ENCODE data around the gene RNF208. TPM values are rescaled to one million over a fixed set of nuclear protein-coding genes. Genes with fewer than 3 reads are reported as not detected.

Gene RNF208
- total and polyA plus RNA-seq, 2 experiments from 2014 or later, result 1.4 to 5.6 TPM

DNA sequence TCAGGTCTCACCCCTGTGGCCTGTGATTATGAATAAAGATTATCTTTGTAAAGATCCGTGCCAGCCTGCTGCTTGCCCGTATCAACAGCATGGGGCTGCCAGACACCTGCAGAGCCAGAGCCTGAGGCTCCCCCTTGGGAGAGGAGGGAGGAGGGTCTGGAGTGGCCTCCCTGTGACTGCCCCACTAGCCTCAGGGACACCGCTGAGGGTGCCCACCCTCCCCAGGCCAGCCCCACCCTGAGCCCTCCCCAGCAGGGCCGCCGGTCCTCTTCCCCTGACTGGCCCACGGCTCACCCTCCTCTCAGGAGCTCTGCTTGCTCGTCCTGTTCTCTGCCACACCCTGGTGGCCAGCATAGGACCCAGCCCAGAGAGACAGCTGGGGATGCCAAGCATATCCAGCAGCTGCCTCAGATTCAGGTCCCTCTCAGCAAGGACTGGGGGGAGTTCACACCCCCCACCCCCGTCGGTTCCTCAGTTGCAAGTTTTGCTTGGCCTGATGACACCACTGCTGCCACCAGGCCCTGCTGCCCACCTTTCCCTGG, 31.7 kb downstream of the RNF208 start:
- H3K27me3 Mint-ChIP-seq (ENCODE audit: insufficient read depth, low read depth, poor library complexity), result peaks cover 12% of the 10 kb centered on the region
- Histone ChIP-seq H3K4me1 (ENCODE audit: insufficient read depth) (peaks cover 13% of the 10 kb centered on the region), H3K27ac (ENCODE audit: low read depth) (no peak overlapping the region), H3F3A (replicated peaks; ENCODE audit: low read depth) (0 out of 2 replicates have a peak, but pooled peaks cover 4% of the 10 kb centered on the region), H3K36me3 (ENCODE audit: insufficient read depth) (no peaks in the 10 kb centered on the region), H3K79me2 (replicated peaks; ENCODE audit: insufficient read depth) (peaks cover 33% of the 10 kb centered on the region), H3K4me3 (no peak overlapping the region), H2AFZ (no peak overlapping the region), H4K20me1 (replicated peaks; ENCODE audit: insufficient read depth) (peaks cover 5% of the 10 kb centered on the region; the same call in 1 of the 2 replicates), H3K4me2 (no peak overlapping the region), H3K9me2 (ENCODE audit: insufficient read depth) (no peaks in the 10 kb centered on the region), H3K27me3 (ENCODE audit: insufficient read depth) (no peaks in the 10 kb centered on the region)
- TF ChIP-seq CREB1 (CRISPR knock-in tag; IDR thresholded peaks at IDR 0.05; ENCODE audit: low read depth) (no peak), CTCF (conservative IDR thresholded peaks at IDR 0.05; ENCODE audit: low read depth in 2 of 2) (peak in 1 of 2 experiments; percentile 21; a peak in 1 of 4 replicates)
- TF ChIP-seq, protein P1, sequence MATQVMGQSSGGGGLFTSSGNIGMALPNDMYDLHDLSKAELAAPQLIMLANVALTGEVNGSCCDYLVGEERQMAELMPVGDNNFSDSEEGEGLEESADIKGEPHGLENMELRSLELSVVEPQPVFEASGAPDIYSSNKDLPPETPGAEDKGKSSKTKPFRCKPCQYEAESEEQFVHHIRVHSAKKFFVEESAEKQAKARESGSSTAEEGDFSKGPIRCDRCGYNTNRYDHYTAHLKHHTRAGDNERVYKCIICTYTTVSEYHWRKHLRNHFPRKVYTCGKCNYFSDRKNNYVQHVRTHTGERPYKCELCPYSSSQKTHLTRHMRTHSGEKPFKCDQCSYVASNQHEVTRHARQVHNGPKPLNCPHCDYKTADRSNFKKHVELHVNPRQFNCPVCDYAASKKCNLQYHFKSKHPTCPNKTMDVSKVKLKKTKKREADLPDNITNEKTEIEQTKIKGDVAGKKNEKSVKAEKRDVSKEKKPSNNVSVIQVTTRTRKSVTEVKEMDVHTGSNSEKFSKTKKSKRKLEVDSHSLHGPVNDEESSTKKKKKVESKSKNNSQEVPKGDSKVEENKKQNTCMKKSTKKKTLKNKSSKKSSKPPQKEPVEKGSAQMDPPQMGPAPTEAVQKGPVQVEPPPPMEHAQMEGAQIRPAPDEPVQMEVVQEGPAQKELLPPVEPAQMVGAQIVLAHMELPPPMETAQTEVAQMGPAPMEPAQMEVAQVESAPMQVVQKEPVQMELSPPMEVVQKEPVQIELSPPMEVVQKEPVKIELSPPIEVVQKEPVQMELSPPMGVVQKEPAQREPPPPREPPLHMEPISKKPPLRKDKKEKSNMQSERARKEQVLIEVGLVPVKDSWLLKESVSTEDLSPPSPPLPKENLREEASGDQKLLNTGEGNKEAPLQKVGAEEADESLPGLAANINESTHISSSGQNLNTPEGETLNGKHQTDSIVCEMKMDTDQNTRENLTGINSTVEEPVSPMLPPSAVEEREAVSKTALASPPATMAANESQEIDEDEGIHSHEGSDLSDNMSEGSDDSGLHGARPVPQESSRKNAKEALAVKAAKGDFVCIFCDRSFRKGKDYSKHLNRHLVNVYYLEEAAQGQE (IDR thresholded peaks at IDR 0.05; ENCODE audit: unreplicated experiment), result no peak
- H3K27ac Mint-ChIP-seq, result no peak overlapping the region
- peaks cover 5% of the 10 kb centered on the region for H3K36me3 Mint-ChIP-seq (ENCODE audit: low read depth)
- peak overlapping the region; percentile 53 for H3K4me3 Mint-ChIP-seq
- no peak for DNase-seq (ENCODE audit: low spot score)
- H3K9me3 Mint-ChIP-seq, result no peaks in the 10 kb centered on the region; the same call in 2 of the 3 replicates
- peaks cover 15% of the 10 kb centered on the region for H3K4me1 Mint-ChIP-seq
- ATAC-seq, result no peak

- Mint-ChIP-seq H3K9me3 (no peaks in the 10 kb centered on the region), H3K4me3 (peak overlapping the region; percentile 90), H3K27me3 (ENCODE audit: insufficient read depth, low read depth, poor library complexity) (peaks cover 13% of the 10 kb centered on the region), H3K36me3 (ENCODE audit: low read depth) (peaks cover 5% of the 10 kb centered on the region), H3K4me1 (peaks cover 9% of the 10 kb centered on the region), H3K27ac (peak overlapping the region; percentile 95)
- Histone ChIP-seq H4K20me1 (replicated peaks; ENCODE audit: insufficient read depth) (peaks cover 5% of the 10 kb centered on the region; the same call in 1 of the 2 replicates), H3K36me3 (ENCODE audit: insufficient read depth) (no peaks in the 10 kb centered on the region), H3K79me2 (replicated peaks; ENCODE audit: insufficient read depth) (peaks cover 26% of the 10 kb centered on the region), H3K27me3 (ENCODE audit: insufficient read depth) (no peaks in the 10 kb centered on the region), H3K4me3 (peak overlapping the region; percentile 94), H3K4me1 (ENCODE audit: insufficient read depth) (peaks cover 13% of the 10 kb centered on the region), H3F3A (replicated peaks; ENCODE audit: low read depth) (0 out of 2 replicates have a peak, but pooled peaks cover 4% of the 10 kb centered on the region), H3K27ac (ENCODE audit: low read depth) (no peak overlapping the region), H2AFZ (no peak overlapping the region), H3K9me2 (ENCODE audit: insufficient read depth) (no peaks in the 10 kb centered on the region), H3K4me2 (peak overlapping the region; percentile 93)
- DNase-seq (ENCODE audit: low spot score) (no peak), ATAC-seq (no peak)
- no peak for TF ChIP-seq STAT1 (IDR thresholded peaks at IDR 0.05; ENCODE audit: unreplicated experiment)
Observed at GRCh38 chr9:137189297-137190295, 32.4 kb downstream of the RNF208 start.

Measured in GM23338 (cell line).